BJ (cell line): ENCODE data around the gene DOCK10. TPM values are rescaled to one million over a fixed set of nuclear protein-coding genes. Genes with fewer than 3 reads are reported as not detected.

ENCODE experiments used
- CTCF ChIA-PET: fragments of 350-600 bp; formaldehyde crosslinking; extraction: SDS; loops from one replicate; lab custom pipeline; 2021; ENCODE audit warnings: antibody characterized with exemption, inconsistent platforms; lab: Yijun Ruan, JAX
- POLR2A ChIA-PET: fragments of 300-600 bp; sonication (Branson Sonifier 250); formaldehyde crosslinking; extraction: SDS; loops from one replicate; lab custom pipeline; 2021; ENCODE audit warnings: antibody characterized with exemption; lab: Charles Lee
- DNase-seq: peaks from one replicate; pipeline ENCODE4 v3.0.0-alpha.2; 2011; ENCODE audit warnings: low read depth
- H3K27me3 ChIP-seq: 2 replicates; pipeline ENCODE4 v1.6.0; 2011; ENCODE audit warnings: low read length; ENCODE audit not compliant: control insufficient read depth, insufficient read depth
- H3K36me3 ChIP-seq: 2 replicates; pipeline ENCODE4 v1.5.1; 2011; ENCODE audit warnings: low read length; ENCODE audit not compliant: control insufficient read depth, insufficient read depth
- H3K4me3 ChIP-seq: 2 replicates; pipeline ENCODE4 v1.5.1; 2011; ENCODE audit warnings: low read depth, mild to moderate bottlenecking, control low read depth, low read length
- CTCF ChIP-seq: IDR thresholded peaks from 2 replicates; pipeline ENCODE4 v1.5.1; 2011; ENCODE audit warnings: low read depth, mild to moderate bottlenecking, control low read depth, inconsistent platforms, low read length, moderate library complexity; ENCODE audit not compliant: insufficient read depth
- polyA plus RNA-seq: library from polyadenylated mRNA; depleted of rRNA; stranded (reverse); fragments of >200 nt; gene quantifications from 2 replicates; pipeline ENCODE4 v1.2.3, GENCODE V29; 2011

The DOCK10 gene
- polyA plus RNA-seq, 1 experiment: 62.7 TPM

GRCh38 chr2:224908818-224909217, 133.4 kb downstream of the DOCK10 start:
- Histone ChIP-seq H3K27me3 (no peaks in the 10 kb centered on the region), H3K36me3 (no peaks in the 10 kb centered on the region), H3K4me3 (no peak overlapping the region)
- DNase-seq: no peak
- no peak for TF ChIP-seq CTCF
- ChIA-PET CTCF (no interaction called here), POLR2A (no interaction called here)

GRCh38 chr2:224904381-224904780, 137.9 kb downstream of the DOCK10 start:
- DNase-seq: no peak
- Histone ChIP-seq H3K4me3 (no peak overlapping the region), H3K36me3 (no peaks in the 10 kb centered on the region), H3K27me3 (no peaks in the 10 kb centered on the region)
- ChIA-PET POLR2A (no interaction called here), CTCF (no interaction called here)
- TF ChIP-seq CTCF: no peak

GRCh38 chr2:224903621-224904020, 138.6 kb downstream of the DOCK10 start:
- no peaks in the 10 kb centered on the region for H3K36me3 ChIP-seq
- CTCF ChIA-PET: no interaction called here
- DNase-seq: no peak
- no peak overlapping the region for H3K4me3 ChIP-seq
- POLR2A ChIA-PET: no interaction called here
- H3K27me3 ChIP-seq: no peaks in the 10 kb centered on the region
- no peak for TF ChIP-seq CTCF

- Histone ChIP-seq H3K36me3 (no peaks in the 10 kb centered on the region), H3K4me3 (no peak overlapping the region), H3K27me3 (no peaks in the 10 kb centered on the region)
- DNase-seq: no peak
- TF ChIP-seq CTCF: no peak
- ChIA-PET CTCF (interaction anchor here (1.1 kb wide), 1 partner anchor 14 kb away, joined by 3 read pairs; no protein-coding TSS in a partner anchor), POLR2A (no interaction called here)
Observed at GRCh38 chr2:224901121-224901676, 141.1 kb downstream of the DOCK10 start.

- Histone ChIP-seq H3K27me3 (no peaks in the 10 kb centered on the region), H3K4me3 (no peak overlapping the region), H3K36me3 (no peaks in the 10 kb centered on the region; the same call in 1 of the 2 replicates)
- TF ChIP-seq CTCF: no peak
- DNase-seq: no peak
- CTCF ChIA-PET: interaction anchor here (1.6 kb wide), 1 partner anchor 12 kb away, joined by 3 read pairs; no protein-coding TSS in a partner anchor
- POLR2A ChIA-PET: no interaction called here
Observed at GRCh38 chr2:224895377-224895776, 146.9 kb downstream of the DOCK10 start.
